Tracheal epithelial cell (primary cell): ENCODE measurements around the gene SANBR. TPM values are rescaled to one million over a fixed set of nuclear protein-coding genes. Genes with fewer than 3 reads are reported as not detected.

ENCODE experiments used
- total RNA-seq: library from RNA; depleted of rRNA; stranded (reverse); fragments of >200 nt; gene quantifications from 2 replicates; pipeline ENCODE4 v1.2.1, GENCODE V29; 2014

The SANBR gene
- 8.5 and 12.8 TPM in 2 replicates for total RNA-seq

DNA sequence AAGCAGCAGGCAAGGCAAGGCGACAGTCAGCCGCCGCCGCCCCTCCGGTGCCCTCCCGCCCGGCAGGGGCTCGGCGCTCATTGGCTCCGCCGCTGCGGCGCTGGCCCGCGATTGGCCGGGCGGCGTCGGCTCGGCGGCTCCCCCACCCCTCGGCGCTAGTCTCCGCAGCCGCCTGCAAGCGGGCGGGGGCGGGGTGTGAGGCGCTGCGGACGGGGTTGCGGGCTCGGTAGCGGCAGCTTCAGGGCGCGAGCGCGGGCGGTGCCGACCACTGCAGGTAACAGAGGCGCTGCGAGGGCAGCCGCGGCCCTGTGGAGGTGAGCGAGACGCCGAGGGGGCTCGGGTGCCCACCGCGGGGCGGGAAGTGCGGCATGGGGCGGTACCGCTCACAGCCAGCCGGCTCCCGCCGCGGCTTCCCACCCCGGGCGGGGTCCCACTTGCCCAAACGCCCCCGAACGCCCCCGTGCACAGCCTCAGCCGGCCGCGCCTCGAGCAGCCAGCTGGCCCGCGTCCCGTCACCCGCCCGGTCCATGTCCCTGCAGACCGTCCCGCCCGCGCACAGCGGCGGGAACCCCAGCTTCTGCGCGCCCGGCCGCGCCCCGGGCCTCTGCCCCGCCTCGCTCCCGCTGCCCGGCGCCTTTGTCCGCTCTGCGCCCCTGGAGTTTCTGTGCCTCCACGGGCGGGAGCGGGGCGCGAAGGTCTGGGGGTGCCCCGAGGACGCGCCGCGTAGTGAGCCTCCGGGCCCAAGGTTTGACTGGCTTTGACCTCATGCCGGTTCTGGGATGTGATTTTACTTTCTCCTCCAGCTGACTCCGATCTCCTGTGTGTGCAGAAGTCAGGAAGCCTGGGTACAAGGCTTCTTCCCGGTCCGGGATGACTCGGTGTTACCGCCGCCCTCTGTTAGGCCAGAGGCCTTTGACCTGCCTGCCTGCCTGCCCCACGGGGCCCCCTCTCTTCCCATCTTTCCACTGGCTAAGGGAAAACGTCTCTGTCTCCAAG is at the start of gene SANBR:
Gene SANBR (plus strand): TSS at position 158 of the 996 bp plus-strand sequence. CDS start 4,480 bp downstream, outside the sequence.

DNA sequence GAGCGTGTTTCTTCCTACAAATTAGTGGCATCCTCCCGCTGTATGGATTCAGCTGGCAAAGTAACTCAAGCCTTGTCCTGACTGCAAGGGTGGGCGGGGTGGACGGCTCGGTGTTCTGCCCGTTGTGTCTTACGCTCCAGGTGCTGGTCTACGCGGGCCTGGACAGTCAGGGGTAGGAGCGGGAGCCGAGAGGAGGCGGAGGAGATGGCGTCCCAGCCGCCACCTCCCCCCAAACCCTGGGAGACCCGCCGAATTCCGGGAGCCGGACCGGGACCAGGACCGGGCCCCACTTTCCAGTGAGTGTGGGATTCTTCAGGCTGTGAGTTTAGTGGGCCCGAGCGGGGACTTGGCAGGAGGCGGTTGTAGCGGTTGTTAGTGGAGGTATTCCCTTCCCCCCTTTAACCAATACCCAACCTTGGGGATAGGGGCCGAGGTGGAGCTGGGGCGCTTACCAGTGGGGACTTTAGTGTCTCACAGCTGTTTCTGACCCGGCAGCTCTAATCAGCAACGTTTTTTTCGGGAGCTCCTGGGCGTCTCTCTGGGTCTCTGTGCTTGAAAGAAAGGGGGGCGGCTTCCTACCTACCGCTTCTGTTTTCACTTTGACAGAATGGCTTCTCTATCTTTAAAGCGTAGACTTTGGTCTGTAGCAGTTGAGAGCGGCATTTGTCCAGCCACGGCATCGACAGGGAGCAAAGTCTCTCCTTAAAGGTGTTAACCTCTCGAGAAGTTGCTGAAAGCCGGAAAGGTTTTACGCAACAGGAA is 47.9 kb upstream of the SANBR start, which contains the start of the genes PEX13 and PUS10:
Gene PEX13 (plus strand): TSS at position 165 of the 762 bp plus-strand sequence. CDS start 40 bp downstream, at position 205.
Gene PUS10 (minus strand): TSS at position 700 of the 762 bp plus-strand sequence. CDS start 6,365 bp downstream, outside the sequence.

Other genes starting within 250 kb of the SANBR start
- 8.7 and 12.1 TPM in 2 replicates for gene REL, start 184.3 kb upstream of the SANBR start, total RNA-seq
- 50.8 and 69.9 TPM in 2 replicates for gene PEX13, start 48.2 kb upstream of the SANBR start, total RNA-seq
- gene PUS10, start 47.6 kb upstream of the SANBR start, total RNA-seq = 2.2 and 7.5 TPM in 2 replicates
- 4.1 and 7.9 TPM in 2 replicates for gene C2orf74, start 96.3 kb downstream of the SANBR start, total RNA-seq